DLD1 (cell line): Measurements from ENCODE around the gene IFT20.

ENCODE experiments used
- in situ Hi-C: cut with HindIII; loops from 2 replicates; pipeline ENCODE4 v1.10.0; 2017; ENCODE audit warnings: low sequenced_read_pairs

The IFT20 gene

GRCh38 chr17:28335201-28335958 lies at the start of gene IFT20, which contains the start of gene TNFAIP1:
IFT20 (minus strand) TSS chr17:28335472; CDS start chr17:28331985, 3,487 bp downstream.
TNFAIP1 (plus strand) TSS chr17:28335761; CDS start chr17:28339522, 3,761 bp downstream.
- in situ Hi-C loops = no loop called here

GRCh38 chr17:28385037-28385400 lies 49.7 kb upstream of the IFT20 start:
- in situ Hi-C loops = no loop called here

GRCh38 chr17:28384281-28385036 lies 49.2 kb upstream of the IFT20 start:
- in situ Hi-C loops = no loop called here

GRCh38 chr17:28381141-28381825 lies 46.0 kb upstream of the IFT20 start:
- in situ Hi-C loops = no loop called here

GRCh38 chr17:28379814-28380801 lies 44.8 kb upstream of the IFT20 start:
- in situ Hi-C loops = no loop called here

- in situ Hi-C loops = no loop called here
Measured at GRCh38 chr17:28372945-28373274, 37.6 kb upstream of the IFT20 start.

GRCh38 chr17:28372203-28372944 lies 37.1 kb upstream of the IFT20 start:
- in situ Hi-C loops = no loop called here

- in situ Hi-C loops = no loop called here
Measured at GRCh38 chr17:28371245-28372202, 36.3 kb upstream of the IFT20 start, which contains the start of gene SARM1. SARM1 (plus strand) TSS chr17:28371694; CDS start chr17:28372033, 339 bp downstream.

- in situ Hi-C loops = no loop called here
Measured at GRCh38 chr17:28370744-28371103, 35.5 kb upstream of the IFT20 start.

GRCh38 chr17:28370035-28370743 lies 34.9 kb upstream of the IFT20 start, which contains the start of gene VTN:
VTN (minus strand) TSS chr17:28370307; CDS start chr17:28370203, 104 bp downstream.
- in situ Hi-C loops = no loop called here

- in situ Hi-C loops = no loop called here
Measured at GRCh38 chr17:28369684-28370034, 34.4 kb upstream of the IFT20 start.

- in situ Hi-C loops = no loop called here
Measured at GRCh38 chr17:28368915-28369683, 33.8 kb upstream of the IFT20 start.

- in situ Hi-C loops = no loop called here
Measured at GRCh38 chr17:28368306-28368831, 33.1 kb upstream of the IFT20 start.

- in situ Hi-C loops = no loop called here
Measured at GRCh38 chr17:28367641-28368305, 32.5 kb upstream of the IFT20 start.

- in situ Hi-C loops = no loop called here
Measured at GRCh38 chr17:28366605-28367004, 31.3 kb upstream of the IFT20 start.

- in situ Hi-C loops = no loop called here
Measured at GRCh38 chr17:28365487-28365886, 30.2 kb upstream of the IFT20 start.
